AG09309 (cell line): ENCODE measurements around the gene TNFRSF1B.

Experiments used
- DNase-seq: peaks from one replicate; pipeline ENCODE4 v3.0.0-alpha.2; 2010; ENCODE audit warnings: low read depth
- H3K4me3 ChIP-seq: 2 replicates; pipeline ENCODE4 v1.5.1; 2011; ENCODE audit warnings: mild to moderate bottlenecking, low read depth, low read length, moderate library complexity; ENCODE audit not compliant: control insufficient read depth
- CTCF ChIP-seq: IDR thresholded peaks from 2 replicates; pipeline ENCODE4 v1.5.1; 2011; ENCODE audit warnings: mild to moderate bottlenecking, low read depth, low read length, inconsistent platforms; ENCODE audit not compliant: insufficient read depth, control insufficient read depth; ENCODE audit errors: missing control alignments

Gene TNFRSF1B

GRCh38 chr1:12206238-12206637 lies 39.4 kb downstream of the TNFRSF1B start:
- DNase-seq, result no peak
- TF ChIP-seq CTCF, result no peak
- no peak overlapping the region for H3K4me3 ChIP-seq

- no peak overlapping the region for H3K4me3 ChIP-seq
- TF ChIP-seq CTCF, result no peak
- no peak for DNase-seq
Observed at GRCh38 chr1:12206792-12207424, 40.1 kb downstream of the TNFRSF1B start.

- no peak overlapping the region for H3K4me3 ChIP-seq
- TF ChIP-seq CTCF, result no peak
- DNase-seq, result no peak
Observed at GRCh38 chr1:12208271-12208670, 41.5 kb downstream of the TNFRSF1B start.

GRCh38 chr1:12208764-12209494 lies 42.1 kb downstream of the TNFRSF1B start:
- DNase-seq, result no peak
- no peak overlapping the region for H3K4me3 ChIP-seq
- peak; percentile 87 for TF ChIP-seq CTCF

GRCh38 chr1:12209495-12209832 lies 42.7 kb downstream of the TNFRSF1B start:
- H3K4me3 ChIP-seq, result no peak overlapping the region
- no peak for TF ChIP-seq CTCF
- no peak for DNase-seq

GRCh38 chr1:12215118-12215961 lies 48.5 kb downstream of the TNFRSF1B start:
- H3K4me3 ChIP-seq, result no peak overlapping the region
- DNase-seq, result no peak
- no peak for TF ChIP-seq CTCF
